Peyer's patch (tissue), 4 donors: ENCODE results near the gene VPS26A. TPM values are rescaled to one million over a fixed set of nuclear protein-coding genes. Genes with fewer than 3 reads are reported as not detected.
A peak's percentile ranks its signal among the peaks of the same experiment; 100 is the strongest.

Experiments used
- DNase-seq, 3 donors: peaks; one replicate each; pipeline ENCODE4 v3.0.0-alpha.2; 2017 to 2019
- H3K27ac ChIP-seq, 4 donors: fragments of 200-600 bp; sonication (generic); one replicate each; pipeline ENCODE4 v1.5.1; 2016 to 2019
- H3K27me3 ChIP-seq, 2 donors: fragments of 200-600 bp; sonication (generic); one replicate each; pipeline ENCODE4 v1.5.1; 2019
- H3K36me3 ChIP-seq, 3 donors: fragments of 200-600 bp; sonication (generic); one replicate each; pipeline ENCODE4 v1.5.1; 2016 to 2019
- H3K4me1 ChIP-seq, 4 donors: fragments of 200-600 bp; sonication (generic); one replicate each; pipeline ENCODE4 v1.5.1; 2016 to 2019
- H3K4me3 ChIP-seq, 4 donors: fragments of 200-600 bp; sonication (generic); 1 replicate in 3 of 4; 2 replicates in 1 of 4; pipeline ENCODE4 v1.5.1; 2016 to 2019; ENCODE audit warnings: mild to moderate bottlenecking in 1 of 4
- H3K9me3 ChIP-seq, 4 donors: fragments of 200-600 bp; sonication (generic); one replicate each; pipeline ENCODE4 v1.5.1; 2016 to 2019; ENCODE audit warnings: mild to moderate bottlenecking in 1 of 4
- POLR2A ChIP-seq, 2 donors: fragments of 450-650 bp; IDR thresholded peaks; one replicate each; pipeline ENCODE4 v1.5.1; 2017; ENCODE audit warnings: antibody characterized with exemption in 2 of 2, mild to moderate bottlenecking in 2 of 2, moderate library complexity in 2 of 2
- total RNA-seq, 4 donors: library from RNA; depleted of rRNA; stranded (reverse); fragments of >200 nt; gene quantifications; one replicate each; pipeline ENCODE4 v1.1.0, GENCODE V29; 2016
- TF ChIP-seq, protein P1 (sequence below), 6 experiments: fragments of 450-650 bp in 4 of 6; fragments of 200-600 bp in 2 of 6; sonication (generic) in 1 of 6; IDR thresholded peaks; one replicate each; pipeline ENCODE4 v1.5.1; 2017 to 2019; ENCODE audit warnings: antibody characterized with exemption in 6 of 6, mild to moderate bottlenecking in 3 of 6, moderate library complexity in 1 of 6

VPS26A gene
- total RNA-seq, 4 donors from 2014 or later = 18.1 to 71.0 (median 24.8) TPM

GRCh38 chr10:69090685-69091084 lies 33.3 kb upstream of the VPS26A start:
- peak overlapping the region in 3 of 4 donors; percentile 44 to 46 (median 44) for H3K4me3 ChIP-seq
- H3K27ac ChIP-seq = peak overlapping the region; percentile 82 to 92 (median 86)
- no peak for DNase-seq
- no peaks in the 10 kb centered on the region for H3K36me3 ChIP-seq
- H3K4me1 ChIP-seq = no peaks in the 10 kb centered on the region
- no peaks in the 10 kb centered on the region for H3K27me3 ChIP-seq
- no peak for TF ChIP-seq POLR2A (IDR thresholded peaks at IDR 0.05)
- TF ChIP-seq, protein P1, sequence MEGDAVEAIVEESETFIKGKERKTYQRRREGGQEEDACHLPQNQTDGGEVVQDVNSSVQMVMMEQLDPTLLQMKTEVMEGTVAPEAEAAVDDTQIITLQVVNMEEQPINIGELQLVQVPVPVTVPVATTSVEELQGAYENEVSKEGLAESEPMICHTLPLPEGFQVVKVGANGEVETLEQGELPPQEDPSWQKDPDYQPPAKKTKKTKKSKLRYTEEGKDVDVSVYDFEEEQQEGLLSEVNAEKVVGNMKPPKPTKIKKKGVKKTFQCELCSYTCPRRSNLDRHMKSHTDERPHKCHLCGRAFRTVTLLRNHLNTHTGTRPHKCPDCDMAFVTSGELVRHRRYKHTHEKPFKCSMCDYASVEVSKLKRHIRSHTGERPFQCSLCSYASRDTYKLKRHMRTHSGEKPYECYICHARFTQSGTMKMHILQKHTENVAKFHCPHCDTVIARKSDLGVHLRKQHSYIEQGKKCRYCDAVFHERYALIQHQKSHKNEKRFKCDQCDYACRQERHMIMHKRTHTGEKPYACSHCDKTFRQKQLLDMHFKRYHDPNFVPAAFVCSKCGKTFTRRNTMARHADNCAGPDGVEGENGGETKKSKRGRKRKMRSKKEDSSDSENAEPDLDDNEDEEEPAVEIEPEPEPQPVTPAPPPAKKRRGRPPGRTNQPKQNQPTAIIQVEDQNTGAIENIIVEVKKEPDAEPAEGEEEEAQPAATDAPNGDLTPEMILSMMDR (IDR thresholded peaks at IDR 0.05) = no peak
- no peaks in the 10 kb centered on the region for H3K9me3 ChIP-seq

GRCh38 chr10:69091143-69091651 lies 32.8 kb upstream of the VPS26A start:
- Histone ChIP-seq H3K4me1 (no peaks in the 10 kb centered on the region), H3K36me3 (no peaks in the 10 kb centered on the region), H3K9me3 (no peaks in the 10 kb centered on the region), H3K27me3 (no peaks in the 10 kb centered on the region), H3K27ac (peak overlapping the region; percentile 82 to 92 (median 86)), H3K4me3 (peak overlapping the region; percentile 1 to 44 (median 24))
- DNase-seq = no peak
- TF ChIP-seq POLR2A (IDR thresholded peaks at IDR 0.05) = no peak
- TF ChIP-seq, protein P1 (IDR thresholded peaks at IDR 0.05) = no peak

GRCh38 chr10:69092959-69093850 lies 30.8 kb upstream of the VPS26A start:
- TF ChIP-seq, protein P1 (IDR thresholded peaks at IDR 0.05) = peak; percentile 62 to 91 (median 88)
- TF ChIP-seq POLR2A (IDR thresholded peaks at IDR 0.05) = no peak
- H3K9me3 ChIP-seq = no peaks in the 10 kb centered on the region
- H3K27me3 ChIP-seq = no peaks in the 10 kb centered on the region
- no peaks in the 10 kb centered on the region for H3K4me1 ChIP-seq
- peak in 2 of 3 donors; percentile 88 to 94 for DNase-seq
- H3K4me3 ChIP-seq = no peak overlapping the region
- H3K36me3 ChIP-seq = peaks cover 0 to under 1% (median 0%) of the 10 kb centered on the region in 3 donors
- peak overlapping the region in 2 of 4 donors; percentile 32 to 50 for H3K27ac ChIP-seq

DNA sequence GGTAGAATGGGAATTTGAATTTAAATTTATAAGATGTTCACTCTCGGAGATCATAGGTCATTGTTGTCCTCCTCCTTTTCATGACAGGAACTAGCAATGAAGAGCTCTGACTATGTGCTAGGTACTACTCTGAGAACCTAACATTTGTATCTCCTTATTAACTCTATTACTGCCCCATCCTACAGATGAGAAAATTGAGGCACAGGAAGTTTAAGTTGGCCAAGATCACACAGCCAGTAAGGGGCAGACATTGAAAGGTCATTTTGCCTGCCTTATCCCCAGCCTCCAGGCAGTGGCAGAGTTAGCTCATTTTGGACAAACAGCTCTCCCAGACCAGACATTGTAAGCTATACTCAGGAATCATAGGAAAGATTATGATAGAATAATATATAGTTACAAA lies 30.0 kb upstream of the VPS26A start:
- Histone ChIP-seq H3K4me3 (no peak overlapping the region), H3K36me3 (peaks cover 0 to 5% (median 0%) of the 10 kb centered on the region in 3 donors), H3K4me1 (no peaks in the 10 kb centered on the region), H3K9me3 (no peaks in the 10 kb centered on the region), H3K27me3 (no peaks in the 10 kb centered on the region), H3K27ac (no peak overlapping the region)
- no peak for DNase-seq
- TF ChIP-seq POLR2A (IDR thresholded peaks at IDR 0.05) = no peak
- TF ChIP-seq, protein P1 (IDR thresholded peaks at IDR 0.05) = no peak

DNA sequence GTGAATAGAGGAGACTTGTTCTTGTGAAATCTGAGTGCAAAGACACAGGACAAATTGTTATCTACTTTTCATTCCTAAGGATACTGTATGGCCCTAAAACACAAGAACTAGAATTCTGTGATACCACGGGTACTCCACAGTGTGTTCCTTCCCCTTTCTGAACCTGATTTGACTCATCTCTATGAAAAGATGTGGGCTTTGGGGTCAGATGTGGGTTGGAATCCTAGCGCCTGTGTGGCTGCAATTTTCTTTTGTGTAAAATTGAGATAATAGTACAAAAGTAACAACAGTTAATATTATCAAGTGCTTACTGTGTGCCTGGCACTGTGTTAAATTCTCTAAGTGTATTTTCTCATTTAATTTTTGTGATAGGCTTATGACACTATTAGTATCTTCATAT lies 27.9 kb upstream of the VPS26A start:
- H3K27ac ChIP-seq = no peak overlapping the region
- no peaks in the 10 kb centered on the region for H3K27me3 ChIP-seq
- H3K36me3 ChIP-seq = peaks cover 0 to 5% (median 0%) of the 10 kb centered on the region in 3 donors
- no peaks in the 10 kb centered on the region for H3K4me1 ChIP-seq
- no peaks in the 10 kb centered on the region for H3K9me3 ChIP-seq
- TF ChIP-seq, protein P1 (IDR thresholded peaks at IDR 0.05) = no peak
- no peak for TF ChIP-seq POLR2A (IDR thresholded peaks at IDR 0.05)
- DNase-seq = no peak
- H3K4me3 ChIP-seq = no peak overlapping the region
